CD14-positive monocyte (primary cell): ENCODE measurements around the gene ZSCAN12. TPM values are rescaled to one million over a fixed set of nuclear protein-coding genes. Genes with fewer than 3 reads are reported as not detected.
"Not testable (repeated sequence)": the region's sequence is repeated elsewhere in the genome, so short reads cannot be mapped to it uniquely, and the experiment has no call there.

ENCODE experiments used
- DNase-seq, 3 donors: peaks; one replicate each; pipeline ENCODE4 v3.0.0-alpha.2; 2011 to 2022
- H2AFZ ChIP-seq: 2 replicates; pipeline ENCODE4 v1.6.0; 2012; ENCODE audit warnings: mild to moderate bottlenecking, low read depth, low read length, inconsistent platforms; ENCODE audit not compliant: insufficient read depth, poor library complexity, severe bottlenecking
- H3K27ac ChIP-seq, 2 donors: 1 replicate in 1 of 2; 2 replicates in 1 of 2; pipeline ENCODE4 v1.5.1; 2012 to 2013; ENCODE audit warnings: low read length in 2 of 2, control low read depth in 1 of 2, inconsistent platforms in 1 of 2, low read depth in 1 of 2, mild to moderate bottlenecking in 1 of 2
- H3K27me3 ChIP-seq, 2 donors: one replicate each; pipeline versions ENCODE4 v1.6.0 to v1.6.1; 2011 to 2013; ENCODE audit warnings: low read length in 2 of 2; ENCODE audit not compliant: control insufficient read depth in 2 of 2, insufficient read depth in 2 of 2
- H3K36me3 ChIP-seq, 2 donors: replicated peaks in 1 of 2; 1 replicate in 1 of 2; 2 replicates in 1 of 2; pipeline versions ENCODE4 v1.5.1 to v1.6.1; 2012 to 2013; ENCODE audit warnings: low read length in 2 of 2, control low read depth in 1 of 2, inconsistent platforms in 1 of 2, mild to moderate bottlenecking in 1 of 2; ENCODE audit not compliant: insufficient read depth in 2 of 2, control insufficient read depth in 1 of 2
- H3K4me1 ChIP-seq, 2 donors: 1 replicate in 1 of 2; 2 replicates in 1 of 2; pipeline versions ENCODE4 v1.5.1 to v1.6.1; 2012 to 2013; ENCODE audit warnings: low read length in 2 of 2, control low read depth in 1 of 2, inconsistent platforms in 1 of 2, mild to moderate bottlenecking in 1 of 2, moderate library complexity in 1 of 2; ENCODE audit not compliant: insufficient read depth in 2 of 2, control insufficient read depth in 1 of 2
- H3K4me2 ChIP-seq: replicated peaks from 2 replicates; pipeline ENCODE3; 2012; ENCODE audit warnings: low read length, moderate library complexity, mild to moderate bottlenecking; ENCODE audit not compliant: poor library complexity, severe bottlenecking; ENCODE audit errors: extremely low read depth
- H3K4me3 ChIP-seq, 3 experiments: fragments of 200-600 bp in 1 of 3; sonication (generic) in 1 of 3; replicated peaks in 1 of 3; 1 replicate in 2 of 3; 2 replicates in 1 of 3; pipeline ENCODE4 v1.5.1; 2011 to 2013; ENCODE audit warnings: low read length in 3 of 3, mild to moderate bottlenecking in 3 of 3, control low read depth in 2 of 3, low read depth in 2 of 3, inconsistent platforms in 1 of 3, moderate library complexity in 1 of 3
- H3K79me2 ChIP-seq: 2 replicates; pipeline ENCODE4 v1.6.0; 2012; ENCODE audit warnings: mild to moderate bottlenecking, control low read depth, inconsistent platforms, low read length, moderate library complexity; ENCODE audit not compliant: insufficient read depth
- H3K9ac ChIP-seq: 2 replicates; pipeline ENCODE4 v1.6.0; 2017; ENCODE audit warnings: low read length, mild to moderate bottlenecking; ENCODE audit not compliant: insufficient read depth, poor library complexity, severe bottlenecking
- H3K9me3 ChIP-seq, 2 donors: replicated peaks in 1 of 2; 1 replicate in 1 of 2; 2 replicates in 1 of 2; pipeline versions ENCODE4 v1.5.1 to v1.6.1; 2012 to 2013; ENCODE audit warnings: low read length in 2 of 2, control low read depth in 1 of 2; ENCODE audit not compliant: control insufficient read depth in 1 of 2, insufficient read depth in 1 of 2
- H4K20me1 ChIP-seq: 2 replicates; pipeline ENCODE4 v1.6.0; 2012; ENCODE audit warnings: mild to moderate bottlenecking, low read length, control low read depth, moderate library complexity; ENCODE audit not compliant: insufficient read depth
- H3K27ac Mint-ChIP-seq, 7 donors: one replicate each; pipeline ENCODE4 v1.8.0; 2020; ENCODE audit warnings: mild to moderate bottlenecking in 7 of 7, mixed read lengths in 7 of 7, moderate library complexity in 6 of 7, inconsistent platforms in 2 of 7
- H3K27me3 Mint-ChIP-seq, 3 donors: one replicate each; pipeline ENCODE4 v1.8.0; 2021 to 2022; ENCODE audit warnings: low read depth in 3 of 3, mild to moderate bottlenecking in 3 of 3, mixed read lengths in 3 of 3, moderate library complexity in 3 of 3, inconsistent platforms in 1 of 3
- H3K36me3 Mint-ChIP-seq, 2 donors: one replicate each; pipeline ENCODE4 v1.8.0; 2020; ENCODE audit warnings: mixed read lengths in 2 of 2, inconsistent platforms in 1 of 2, mild to moderate bottlenecking in 1 of 2
- H3K4me1 Mint-ChIP-seq: one replicate; pipeline ENCODE4 v1.8.0; 2020; ENCODE audit warnings: mild to moderate bottlenecking, mixed read lengths
- H3K4me3 Mint-ChIP-seq, 2 donors: one replicate each; pipeline ENCODE4 v1.8.0; 2020; ENCODE audit warnings: mild to moderate bottlenecking in 2 of 2, mixed read lengths in 2 of 2, moderate library complexity in 1 of 2
- H3K9me3 Mint-ChIP-seq, 7 donors: one replicate each; pipeline ENCODE4 v1.8.0; 2020 to 2022; ENCODE audit warnings: mixed read lengths in 7 of 7, mild to moderate bottlenecking in 6 of 7, moderate library complexity in 6 of 7, inconsistent platforms in 2 of 7
- CTCF ChIP-seq: fragments of 200-600 bp; IDR thresholded peaks from one replicate; pipeline ENCODE4 v1.8.0; 2022; ENCODE audit warnings: antibody characterized with exemption, mild to moderate bottlenecking
- WGBS: methylation state at CpG from one replicate; pipeline ENCODE4 v1.1.5; 2013; ENCODE audit warnings: missing lambda C conversion rate; ENCODE audit not compliant: insufficient coverage; 5-methylcytosine and 5-hydroxymethylcytosine counted together
- intact Hi-C, 2 donors: fragments of 100-400 bp; cut with micrococcal nuclease; formaldehyde crosslinking; loops; one replicate each; pipeline versions ENCODE4 v1.15.0 to v1.15.1; 2023
- polyA plus RNA-seq, 3 donors: library from polyadenylated mRNA; depleted of rRNA in 1 of 3; unstranded in 2 of 3; stranded (reverse) in 1 of 3; fragments of 300-500 nt in 2 of 3; fragments of >200 nt in 1 of 3; fragmentation: Illumina TruSeq in 2 of 3; gene quantifications; 1 replicate in 2 of 3; 2 replicates in 1 of 3; pipeline ENCODE4 v1.2.3, GENCODE V29; 2012 to 2021

Gene ZSCAN12
- polyA plus RNA-seq, 3 donors: 0.50 to 0.79 (median 0.73) TPM

GRCh38 chr6:28446818-28447511 lies 47.4 kb upstream of the ZSCAN12 start:
- peaks cover 19 to 42% of the 10 kb centered on the region in 2 donors for H3K9me3 ChIP-seq
- H3K36me3 ChIP-seq: no peaks in the 10 kb centered on the region
- H3K27ac ChIP-seq: no peak overlapping the region
- no peaks in the 10 kb centered on the region for H4K20me1 ChIP-seq
- no peak overlapping the region for H3K9ac ChIP-seq
- Mint-ChIP-seq H3K27ac (no peak overlapping the region), H3K4me3 (peak overlapping the region; percentile 12 to 73), H3K27me3 (peaks cover 41 to 64% (median 52%) of the 10 kb centered on the region in 3 donors), H3K4me1 (peaks cover 15% of the 10 kb centered on the region), H3K36me3 (peaks cover 4 to 8% of the 10 kb centered on the region in 2 donors), H3K9me3 (peaks cover 15 to 44% (median 33%) of the 10 kb centered on the region in 7 donors)
- H3K4me1 ChIP-seq: peaks cover 7 to 13% of the 10 kb centered on the region in 2 donors
- WGBS: 5% methylated on average over 33 of the region's 36 CpGs
- H3K4me3 ChIP-seq: no peak overlapping the region
- intact Hi-C loops: no loop called here
- DNase-seq: no peak
- peaks cover 37 to 59% of the 10 kb centered on the region in 2 donors for H3K27me3 ChIP-seq
- peak overlapping the region; percentile 14 for H3K4me2 ChIP-seq
- no peak overlapping the region for H2AFZ ChIP-seq
- H3K79me2 ChIP-seq: no peaks in the 10 kb centered on the region
- TF ChIP-seq CTCF: no peak

GRCh38 chr6:28444759-28445158 lies 45.2 kb upstream of the ZSCAN12 start:
- H3K9ac ChIP-seq, DNase-seq, H3K36me3 ChIP-seq, H3K27ac Mint-ChIP-seq, H3K27ac ChIP-seq, H3K79me2 ChIP-seq, H2AFZ ChIP-seq, H3K4me2 ChIP-seq, H3K4me3 ChIP-seq, H3K36me3 Mint-ChIP-seq, intact Hi-C loops, H4K20me1 ChIP-seq: not testable (repeated sequence)
- H3K27me3 Mint-ChIP-seq: peaks cover 40 to 54% (median 50%) of the 10 kb centered on the region in 3 donors
- peaks cover 37 to 59% of the 10 kb centered on the region in 2 donors for H3K27me3 ChIP-seq
- H3K9me3 Mint-ChIP-seq: peaks cover 15 to 46% (median 34%) of the 10 kb centered on the region in 7 donors
- peaks cover 19 to 42% of the 10 kb centered on the region in 2 donors for H3K9me3 ChIP-seq
- H3K4me1 Mint-ChIP-seq: peaks cover 15% of the 10 kb centered on the region
- peak overlapping the region in 1 of 2 donors; percentile 22 for H3K4me3 Mint-ChIP-seq
- whole genome bisulfite sequencing: no CpG with 5 or more reads among the region's 3 CpGs
- H3K4me1 ChIP-seq: peaks cover 7 to 13% of the 10 kb centered on the region in 2 donors
